Effector memory CD8-positive, alpha-beta T cell (primary cell): ENCODE data around the gene ANKRD44.

Source experiments
- ATAC-seq: fragments of 150-1000 bp; cut with Tn5 transposase; replicated peaks from 2 replicates; pipeline ENCODE4 v1.10.0; 2021; ENCODE audit warnings: mild to moderate bottlenecking, moderate library complexity
- DNase-seq, 3 experiments: peaks; one replicate each; pipeline ENCODE4 v3.0.0; 2021
- H3K27ac Mint-ChIP-seq, 2 donors: one replicate each; pipeline ENCODE4 v1.8.0; 2022; ENCODE audit warnings: mild to moderate bottlenecking in 2 of 2, mixed read lengths in 2 of 2, moderate library complexity in 2 of 2
- H3K27me3 Mint-ChIP-seq, 2 donors: one replicate each; pipeline ENCODE4 v1.8.0; 2022; ENCODE audit warnings: mixed read lengths in 2 of 2
- H3K36me3 Mint-ChIP-seq: one replicate; pipeline ENCODE4 v1.8.0; 2022; ENCODE audit warnings: mild to moderate bottlenecking, moderate library complexity, mixed read lengths; ENCODE audit not compliant: insufficient read depth
- H3K4me1 Mint-ChIP-seq, 2 donors: one replicate each; pipeline ENCODE4 v1.8.0; 2022; ENCODE audit warnings: low read depth in 2 of 2, mixed read lengths in 2 of 2
- H3K4me3 Mint-ChIP-seq, 2 donors: one replicate each; pipeline ENCODE4 v1.8.0; 2022; ENCODE audit warnings: mild to moderate bottlenecking in 2 of 2, mixed read lengths in 2 of 2, moderate library complexity in 2 of 2
- H3K9me3 Mint-ChIP-seq, 2 donors: one replicate each; pipeline ENCODE4 v1.8.0; 2022; ENCODE audit warnings: mixed read lengths in 2 of 2

Gene ANKRD44

DNA sequence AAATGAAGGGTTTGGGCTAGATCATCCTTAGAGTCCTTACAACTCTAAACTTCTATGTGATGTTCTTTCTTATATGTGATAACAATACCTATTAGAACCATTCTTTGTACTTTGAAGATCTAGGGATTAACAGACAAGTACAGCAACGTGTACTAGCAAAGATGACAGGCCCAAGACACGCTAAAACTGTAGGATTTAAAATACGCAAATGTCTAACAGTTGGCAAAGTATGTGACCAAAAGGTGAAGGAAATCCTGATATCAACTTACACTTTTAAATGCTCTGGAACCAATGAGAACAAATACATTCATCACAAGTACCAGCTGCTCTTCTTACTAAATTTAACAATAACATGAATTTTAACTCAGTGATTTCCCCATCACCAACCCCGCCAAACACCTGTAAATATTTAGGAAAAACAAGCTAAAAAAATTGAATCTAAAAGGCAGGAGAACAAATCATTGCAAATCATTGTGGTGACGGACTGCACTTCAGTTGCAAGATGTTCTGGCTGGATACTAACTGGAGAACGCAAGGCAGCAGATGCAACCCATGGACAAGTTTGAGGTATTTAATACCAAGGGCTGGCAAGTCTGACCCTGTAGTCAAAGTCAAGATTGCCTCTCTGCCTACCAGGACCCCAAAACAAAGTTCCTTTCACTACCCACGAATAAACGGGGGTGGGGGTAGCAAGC lies 1.4 kb downstream of the ANKRD44 start:
- no peak for DNase-seq
- Mint-ChIP-seq H3K27me3 (no peaks in the 10 kb centered on the region), H3K4me3 (peak overlapping the region; percentile 92 to 93), H3K9me3 (no peaks in the 10 kb centered on the region), H3K27ac (peak overlapping the region; percentile 90 to 93), H3K36me3 (peaks cover 26% of the 10 kb centered on the region), H3K4me1 (peaks cover 44 to 63% of the 10 kb centered on the region in 2 donors)
- ATAC-seq = no peak

DNA sequence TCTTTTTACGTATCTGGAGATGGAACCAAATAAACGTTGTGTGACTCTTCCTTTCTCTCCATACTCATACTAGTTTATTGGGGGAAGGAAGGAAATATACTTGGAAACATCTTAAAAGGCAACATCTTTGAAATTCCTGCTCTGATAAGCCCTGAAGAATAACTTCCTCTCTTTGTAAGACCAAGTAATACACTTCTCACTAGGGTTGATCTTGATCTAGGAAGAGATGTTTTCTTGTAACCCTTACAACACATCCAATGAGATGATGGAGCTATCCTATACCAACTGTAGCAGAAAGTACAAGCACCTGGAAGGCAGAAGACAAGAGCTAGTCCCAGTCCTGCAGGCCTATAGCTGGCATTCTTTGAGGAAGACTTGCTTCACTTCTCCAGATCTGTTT lies 2.0 kb downstream of the ANKRD44 start:
- no peaks in the 10 kb centered on the region for H3K27me3 Mint-ChIP-seq
- H3K27ac Mint-ChIP-seq = peak overlapping the region; percentile 90 to 93
- DNase-seq (no peak), ATAC-seq (no peak)
- peaks cover 26% of the 10 kb centered on the region for H3K36me3 Mint-ChIP-seq
- no peaks in the 10 kb centered on the region for H3K9me3 Mint-ChIP-seq
- H3K4me3 Mint-ChIP-seq = peak overlapping the region; percentile 92 to 93
- peaks cover 44 to 63% of the 10 kb centered on the region in 2 donors for H3K4me1 Mint-ChIP-seq

DNA sequence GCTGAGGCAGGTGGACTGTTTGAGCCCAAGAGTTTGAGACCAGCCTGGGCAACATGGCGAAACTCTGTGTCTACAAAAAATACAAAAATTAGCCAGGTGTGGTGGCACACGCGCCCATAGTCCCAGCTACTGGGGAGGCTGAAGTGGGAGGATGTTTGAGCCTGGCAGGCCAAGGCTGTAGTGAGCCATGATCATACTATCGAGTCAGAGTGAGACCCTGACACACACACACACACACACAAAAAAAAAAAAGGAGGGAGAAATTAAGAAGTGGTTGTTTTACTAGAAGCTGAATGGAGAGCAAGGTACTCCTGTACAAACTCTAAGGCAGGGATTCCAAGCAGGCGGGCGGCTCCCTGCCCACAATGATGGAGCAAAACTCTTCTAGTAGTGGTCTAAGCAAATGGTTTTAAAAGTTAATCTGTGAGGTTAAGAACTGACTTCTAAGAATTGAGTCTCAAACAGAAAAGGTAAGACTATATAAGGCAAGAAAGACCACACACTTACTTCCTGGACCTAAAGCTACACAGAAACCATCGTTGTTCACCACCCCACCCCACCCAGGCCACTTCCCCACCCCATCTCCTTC lies 2.6 kb downstream of the ANKRD44 start:
- Mint-ChIP-seq H3K4me3 (peak overlapping the region; percentile 92 to 93), H3K27me3 (no peaks in the 10 kb centered on the region), H3K36me3 (peaks cover 26% of the 10 kb centered on the region), H3K4me1 (peaks cover 45 to 68% of the 10 kb centered on the region in 2 donors), H3K27ac (peak overlapping the region; percentile 90 to 93), H3K9me3 (no peaks in the 10 kb centered on the region)
- ATAC-seq (peak; percentile 10), DNase-seq (no peak)

DNA sequence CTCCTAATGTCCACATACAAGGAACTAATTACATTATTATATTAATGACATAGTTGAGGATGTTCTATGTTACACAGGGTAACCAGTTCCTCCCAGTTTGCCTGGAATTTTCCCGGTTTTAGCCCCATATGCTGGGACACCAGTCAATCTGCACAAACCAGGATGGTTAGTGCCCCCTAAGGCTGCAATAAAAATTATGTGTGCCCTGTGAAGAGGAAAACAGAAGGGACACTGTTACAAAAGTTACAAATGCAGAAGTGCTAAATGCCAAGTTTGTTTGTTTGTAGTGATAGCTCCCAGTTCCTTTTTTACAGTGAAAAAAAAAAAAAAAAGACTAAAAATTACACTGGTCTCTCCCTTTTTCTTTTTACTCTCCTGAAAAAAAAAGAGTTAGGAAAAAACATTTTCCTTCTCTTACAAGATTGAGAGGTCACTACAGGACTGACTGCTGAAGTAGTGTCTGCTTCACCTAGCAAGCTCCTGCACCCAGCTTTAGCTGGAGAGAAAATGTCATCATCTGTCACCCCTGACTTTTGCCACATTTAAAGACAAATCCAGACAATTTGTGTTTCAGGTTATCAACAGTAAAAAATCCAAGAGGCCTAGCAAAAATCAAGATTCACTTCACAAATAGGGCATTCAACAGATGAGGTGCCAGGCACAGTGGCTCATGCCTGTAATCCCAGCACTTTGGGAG lies 3.2 kb downstream of the ANKRD44 start:
- H3K27me3 Mint-ChIP-seq = no peaks in the 10 kb centered on the region
- peaks cover 30% of the 10 kb centered on the region for H3K36me3 Mint-ChIP-seq
- no peaks in the 10 kb centered on the region for H3K9me3 Mint-ChIP-seq
- H3K27ac Mint-ChIP-seq = peak overlapping the region; percentile 90 to 93
- DNase-seq (no peak), ATAC-seq (no peak)
- peak overlapping the region; percentile 92 to 93 for H3K4me3 Mint-ChIP-seq
- peaks cover 52 to 70% of the 10 kb centered on the region in 2 donors for H3K4me1 Mint-ChIP-seq

DNA sequence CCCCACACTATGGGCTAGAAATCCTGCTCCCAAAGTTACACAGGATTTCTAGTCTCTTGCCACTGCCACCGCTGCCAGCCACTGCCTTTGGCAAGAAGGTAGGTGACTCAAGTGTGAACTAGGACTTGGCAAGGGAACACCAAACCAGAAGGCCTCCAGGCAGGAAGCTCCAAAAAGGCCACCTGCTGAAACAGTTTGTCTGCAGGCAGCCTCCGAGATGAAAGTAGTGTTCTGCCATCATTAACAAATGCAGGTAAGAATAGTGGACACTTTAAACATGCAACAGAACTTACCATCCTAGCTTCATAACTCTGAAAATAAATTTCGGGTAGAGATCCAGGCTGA lies 3.9 kb downstream of the ANKRD44 start:
- Mint-ChIP-seq H3K27ac (peak overlapping the region; percentile 90 to 93), H3K9me3 (no peaks in the 10 kb centered on the region), H3K4me3 (peak overlapping the region; percentile 92 to 93), H3K27me3 (no peaks in the 10 kb centered on the region), H3K36me3 (peaks cover 30% of the 10 kb centered on the region), H3K4me1 (peaks cover 56 to 70% of the 10 kb centered on the region in 2 donors)
- DNase-seq (peak in 2 of 3 experiments; percentile 24 to 33), ATAC-seq (no peak)

DNA sequence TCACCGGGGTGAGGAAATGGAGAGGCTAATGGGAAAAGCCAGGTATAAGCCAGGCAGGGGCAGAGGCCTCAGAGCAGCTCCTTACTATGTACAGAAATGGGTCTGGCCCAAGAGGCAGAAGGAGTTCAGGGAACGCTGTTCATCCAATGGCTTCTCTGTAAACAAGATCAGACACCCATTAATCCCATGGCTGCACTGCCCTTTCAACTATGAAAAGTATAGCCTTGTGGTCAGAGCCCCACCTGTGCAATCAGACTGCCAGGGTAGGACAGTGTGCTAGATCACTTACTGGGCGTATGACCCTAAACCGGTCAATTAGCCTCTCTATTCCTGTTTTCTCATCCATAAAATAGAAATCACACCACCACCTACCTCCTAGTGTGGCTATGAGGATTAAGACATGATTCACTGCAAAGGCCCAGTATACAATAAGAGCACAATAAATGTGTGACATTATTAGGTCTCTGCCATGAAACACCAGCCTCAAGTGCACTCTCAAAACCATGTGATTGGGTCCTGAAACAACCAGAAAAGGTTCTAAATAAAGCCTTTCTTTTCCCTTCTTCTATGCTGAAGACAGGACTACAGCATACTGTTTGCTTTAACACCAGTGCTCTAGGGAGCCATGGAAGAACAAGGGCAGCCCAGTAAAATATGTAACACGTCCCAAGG lies 4.4 kb downstream of the ANKRD44 start:
- H3K27me3 Mint-ChIP-seq = no peaks in the 10 kb centered on the region
- ATAC-seq (no peak), DNase-seq (no peak)
- peaks cover 29% of the 10 kb centered on the region for H3K36me3 Mint-ChIP-seq
- peak overlapping the region; percentile 92 to 93 for H3K4me3 Mint-ChIP-seq
- H3K9me3 Mint-ChIP-seq = no peaks in the 10 kb centered on the region
- peak overlapping the region; percentile 90 to 93 for H3K27ac Mint-ChIP-seq
- H3K4me1 Mint-ChIP-seq = peaks cover 55 to 70% of the 10 kb centered on the region in 2 donors

DNA sequence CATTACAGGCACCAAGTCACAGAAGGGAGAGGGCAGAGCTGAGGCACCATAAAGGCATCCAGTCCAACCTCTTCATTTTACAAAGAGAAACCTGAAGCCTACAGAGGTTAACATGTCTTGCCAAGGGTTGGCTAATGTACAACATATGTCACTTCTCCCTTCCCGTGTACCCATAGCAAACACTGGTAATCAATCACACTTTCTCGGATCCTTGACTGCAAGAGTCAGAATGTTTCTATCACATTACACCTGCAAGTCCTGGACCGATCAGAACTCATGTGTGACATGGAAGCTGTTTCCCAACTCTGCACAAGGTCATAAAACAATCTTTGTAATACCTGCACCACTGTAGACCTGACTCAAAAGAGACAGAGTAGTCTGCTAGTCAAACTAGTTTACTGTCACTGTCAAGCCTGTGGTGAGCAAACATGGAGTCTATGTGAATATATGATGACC lies 6.0 kb downstream of the ANKRD44 start:
- Mint-ChIP-seq H3K36me3 (peaks cover 26% of the 10 kb centered on the region), H3K9me3 (no peaks in the 10 kb centered on the region), H3K27me3 (no peaks in the 10 kb centered on the region), H3K4me3 (peak overlapping the region; percentile 92 to 93), H3K4me1 (peaks cover 61 to 82% of the 10 kb centered on the region in 2 donors), H3K27ac (peak overlapping the region; percentile 90 to 93)
- DNase-seq (no peak), ATAC-seq (peak; percentile 24)

DNA sequence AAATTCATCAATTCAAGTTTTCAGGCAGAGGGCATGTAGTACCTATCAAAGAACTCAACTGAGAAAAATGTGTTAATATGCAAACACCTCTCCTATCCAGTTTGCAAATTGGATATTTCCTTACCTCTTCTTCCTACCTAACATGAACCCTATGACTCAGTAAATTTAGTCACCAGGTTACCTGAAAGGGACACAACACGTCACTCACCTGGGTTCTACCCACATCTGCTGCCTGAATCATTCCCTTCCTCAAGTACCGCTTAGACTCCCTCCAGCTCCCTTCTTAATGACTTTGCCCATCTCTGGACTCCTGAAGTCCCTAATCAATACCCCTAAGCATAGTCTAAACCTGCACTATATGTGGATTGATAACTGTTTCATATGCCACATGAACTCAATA lies 10.4 kb downstream of the ANKRD44 start:
- peaks cover 67 to 87% of the 10 kb centered on the region in 2 donors for H3K4me1 Mint-ChIP-seq
- H3K27me3 Mint-ChIP-seq = no peaks in the 10 kb centered on the region
- DNase-seq = no peak
- peaks cover 39% of the 10 kb centered on the region for H3K36me3 Mint-ChIP-seq
- peak overlapping the region; percentile 33 to 92 for H3K4me3 Mint-ChIP-seq
- no peak for ATAC-seq
- no peaks in the 10 kb centered on the region for H3K9me3 Mint-ChIP-seq
- H3K27ac Mint-ChIP-seq = peak overlapping the region; percentile 75 to 93

DNA sequence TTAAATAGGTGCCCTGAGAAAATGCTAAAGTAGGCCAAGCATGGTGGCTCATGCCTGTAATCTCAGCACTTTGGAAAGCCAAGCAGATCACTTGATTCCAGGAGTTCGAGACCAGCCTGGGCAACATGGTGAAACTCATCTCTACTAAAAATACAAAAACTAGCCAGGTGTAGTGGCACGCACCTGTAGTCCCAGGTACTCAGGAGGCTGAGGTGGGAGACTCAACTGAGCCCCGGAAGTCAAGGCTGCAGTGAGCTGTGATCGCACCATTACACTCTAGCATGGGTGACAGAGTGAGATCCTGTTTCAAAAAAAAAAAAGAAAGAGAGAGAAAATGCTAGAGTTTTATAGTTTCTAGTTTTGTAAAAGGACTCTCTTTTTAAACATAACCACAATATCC lies 12.0 kb downstream of the ANKRD44 start:
- ATAC-seq (peak; percentile 9), DNase-seq (peak in 1 of 3 experiments; percentile 26)
- H3K27me3 Mint-ChIP-seq = no peaks in the 10 kb centered on the region
- H3K9me3 Mint-ChIP-seq = no peaks in the 10 kb centered on the region
- peaks cover 69 to 94% of the 10 kb centered on the region in 2 donors for H3K4me1 Mint-ChIP-seq
- H3K27ac Mint-ChIP-seq = peak overlapping the region; percentile 75 to 96
- H3K36me3 Mint-ChIP-seq = peaks cover 40% of the 10 kb centered on the region
- peak overlapping the region; percentile 42 to 92 for H3K4me3 Mint-ChIP-seq

DNA sequence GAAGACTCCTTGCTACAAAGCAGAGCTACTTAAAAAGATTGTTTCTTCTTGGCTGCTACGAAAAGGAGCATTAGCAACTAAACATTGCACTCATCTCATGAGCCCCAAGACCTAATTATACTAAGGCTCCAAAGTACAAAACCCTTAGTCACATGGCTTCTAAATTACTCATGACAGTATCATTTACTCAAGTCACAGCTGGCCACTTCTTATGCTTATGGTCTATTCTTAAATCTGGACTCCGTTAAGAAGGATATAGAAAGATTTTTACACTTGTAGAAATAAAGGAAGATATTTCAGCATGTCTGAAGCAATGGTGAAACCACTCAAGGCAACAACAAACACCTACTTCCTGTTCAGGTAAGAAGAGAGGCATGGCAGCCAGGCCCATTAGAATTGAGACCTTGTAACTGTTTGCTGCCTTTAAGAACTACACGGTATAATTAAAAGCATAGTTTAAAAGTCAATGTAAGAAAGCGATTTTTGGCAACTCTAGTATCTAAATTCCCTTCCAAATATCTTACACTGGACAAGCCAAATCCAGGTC lies 12.7 kb downstream of the ANKRD44 start:
- peaks cover 73 to 95% of the 10 kb centered on the region in 2 donors for H3K4me1 Mint-ChIP-seq
- no peaks in the 10 kb centered on the region for H3K27me3 Mint-ChIP-seq
- peak overlapping the region; percentile 42 to 92 for H3K4me3 Mint-ChIP-seq
- no peak for DNase-seq
- ATAC-seq = no peak
- no peaks in the 10 kb centered on the region for H3K9me3 Mint-ChIP-seq
- H3K36me3 Mint-ChIP-seq = peaks cover 41% of the 10 kb centered on the region
- peak overlapping the region; percentile 75 to 96 for H3K27ac Mint-ChIP-seq

DNA sequence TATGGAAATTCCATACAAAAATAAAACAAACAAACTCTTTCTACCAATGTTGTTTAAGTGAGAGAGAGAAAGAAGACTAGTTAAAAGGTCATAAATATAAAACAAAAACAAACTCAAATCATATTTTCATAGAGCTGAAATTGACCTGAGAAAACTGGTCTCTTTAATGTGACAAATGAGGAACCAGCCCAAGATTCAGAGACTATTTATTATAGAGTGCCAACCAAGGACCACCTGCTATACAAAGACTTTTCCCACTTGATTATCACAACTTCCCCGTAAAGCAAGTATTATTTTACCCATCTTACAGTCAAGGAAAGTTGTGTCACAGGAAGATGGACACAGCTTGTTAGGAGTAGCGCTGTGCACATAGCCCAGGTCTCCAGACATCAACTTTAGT lies 13.3 kb downstream of the ANKRD44 start:
- Mint-ChIP-seq H3K27ac (peak overlapping the region; percentile 75 to 96), H3K9me3 (no peaks in the 10 kb centered on the region), H3K36me3 (peaks cover 41% of the 10 kb centered on the region), H3K4me3 (peak overlapping the region; percentile 42 to 92), H3K27me3 (no peaks in the 10 kb centered on the region), H3K4me1 (peaks cover 74 to 95% of the 10 kb centered on the region in 2 donors)
- DNase-seq (no peak), ATAC-seq (no peak)

DNA sequence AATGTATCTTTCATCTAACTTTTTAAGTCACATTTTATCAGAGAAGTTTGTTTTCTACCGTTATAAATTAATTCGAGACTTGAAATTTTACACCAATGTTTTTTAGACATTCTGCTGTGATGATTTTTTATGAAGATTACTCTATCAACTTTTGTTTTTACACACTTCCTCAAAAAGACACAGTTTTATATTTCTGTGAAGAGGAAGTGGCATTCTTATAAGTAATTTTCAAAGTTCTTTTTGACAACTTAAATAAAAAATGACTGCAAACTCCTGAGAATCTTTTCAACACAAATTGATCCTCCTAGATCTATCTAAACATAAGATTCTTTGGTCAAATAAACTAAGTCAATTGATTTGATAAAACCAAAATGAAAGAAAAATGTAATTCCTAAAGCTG lies 13.7 kb downstream of the ANKRD44 start:
- ATAC-seq = no peak
- Mint-ChIP-seq H3K36me3 (peaks cover 45% of the 10 kb centered on the region), H3K27ac (peak overlapping the region; percentile 75 to 96), H3K4me3 (peak overlapping the region; percentile 42 to 92), H3K4me1 (peaks cover 74 to 95% of the 10 kb centered on the region in 2 donors), H3K27me3 (no peaks in the 10 kb centered on the region), H3K9me3 (no peaks in the 10 kb centered on the region)
- DNase-seq = no peak

DNA sequence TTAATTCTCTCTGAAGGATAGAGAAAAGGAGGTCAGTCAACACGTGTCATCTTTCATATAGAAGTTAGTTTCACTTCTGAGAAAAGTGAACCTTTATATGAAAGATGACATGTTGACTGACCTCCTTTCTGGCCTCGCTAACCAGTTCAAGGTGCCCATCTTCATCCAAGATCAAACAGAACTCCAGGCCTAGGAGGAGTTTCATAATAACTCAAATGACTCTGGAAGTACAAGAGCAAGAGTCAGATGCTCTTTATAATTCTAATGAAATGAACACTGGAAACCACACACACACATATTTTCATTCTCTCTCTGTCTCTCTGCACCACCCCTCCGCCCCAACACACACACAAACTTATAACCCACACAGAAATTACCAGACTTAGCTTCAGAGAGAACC lies 16.3 kb downstream of the ANKRD44 start:
- Mint-ChIP-seq H3K27ac (peak overlapping the region; percentile 75 to 96), H3K36me3 (peaks cover 43% of the 10 kb centered on the region), H3K4me1 (peaks cover 71 to 91% of the 10 kb centered on the region in 2 donors), H3K27me3 (no peaks in the 10 kb centered on the region), H3K4me3 (peak overlapping the region; percentile 81 to 92), H3K9me3 (no peaks in the 10 kb centered on the region)
- ATAC-seq (peak; percentile 65), DNase-seq (peak in 2 of 3 experiments; percentile 9 to 32)
